Astrocyte (in vitro differentiated cells and primary cell): ENCODE measurements around the gene ECE2.

Source experiments
- CTCF ChIP-seq: IDR thresholded peaks from 2 replicates; pipeline ENCODE4 v1.5.1; 2011; ENCODE audit warnings: low read depth, mild to moderate bottlenecking, inconsistent platforms, low read length, moderate library complexity; ENCODE audit not compliant: insufficient read depth
- EZH2 ChIP-seq: IDR thresholded peaks from 2 replicates; pipeline ENCODE4 v1.6.1; 2012; ENCODE audit warnings: mild to moderate bottlenecking, low read length, inconsistent platforms; ENCODE audit not compliant: insufficient read depth

DNA sequence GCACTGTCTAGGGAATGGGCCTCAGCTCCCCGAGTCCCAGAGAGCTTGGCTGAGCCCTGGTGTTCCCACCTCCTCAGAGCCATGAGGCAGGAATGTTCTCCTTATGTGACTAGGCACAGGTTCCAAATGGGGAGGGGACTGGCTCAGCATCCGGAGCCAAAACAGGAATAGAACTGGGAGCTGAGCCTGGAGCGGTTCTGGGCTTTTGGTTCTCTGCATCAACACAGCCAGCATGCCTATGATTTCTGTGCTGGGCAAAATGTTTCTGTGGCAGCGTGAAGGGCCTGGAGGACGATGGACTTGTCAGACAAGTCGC, 61.5 kb downstream of the ECE2 start, which contains the start of gene FAM131A:
- TF ChIP-seq CTCF (no peak), EZH2 (no peak)
